ENCODE measurements around the gene MCIDAS. TPM values are rescaled to one million over a fixed set of nuclear protein-coding genes. Genes with fewer than 3 reads are reported as not detected.

MCIDAS gene
- total RNA-seq, 1 experiment from 2014 or later, result 0.39 TPM

DNA sequence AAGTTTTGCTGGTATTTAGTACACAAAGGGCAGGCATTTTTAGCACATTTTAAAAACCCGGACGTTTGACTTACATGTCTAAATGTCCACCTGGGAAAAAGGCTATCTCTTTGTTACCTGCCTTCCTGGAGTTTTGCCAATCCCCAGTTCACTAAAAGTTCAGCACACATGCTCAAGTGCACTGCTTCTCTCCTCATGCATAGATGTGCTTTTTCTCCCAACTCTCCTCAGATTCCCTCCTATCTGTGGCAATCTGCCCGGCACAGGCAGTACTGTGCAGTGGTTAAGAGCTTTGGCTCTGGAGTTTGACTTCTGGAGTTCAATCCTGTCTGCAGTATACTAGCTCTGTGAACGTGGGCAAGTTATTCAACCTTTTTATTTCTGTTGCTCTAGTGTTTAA is 14.6 kb upstream of the MCIDAS start:
- no peak overlapping the region for H2BK15ac ChIP-seq (ENCODE audit: low read depth, low read length)
- no peak overlapping the region for H2BK20ac ChIP-seq (ENCODE audit: low read depth, low read length, poor library complexity, severe bottlenecking)
- Mint-ChIP-seq H3K27ac (no peak overlapping the region), H3K4me3 (no peak overlapping the region), H3K4me1 (peaks cover 0 to 3% of the 10 kb centered on the region in 2 experiments; a peak in 1 of 4 replicates), H3K27me3 (ENCODE audit: low read depth) (peaks cover 60% of the 10 kb centered on the region), H3K36me3 (ENCODE audit: insufficient read depth in 1 of 3, low read depth in 3 of 3) (no peaks in the 10 kb centered on the region), H3K9me3 (peaks cover 0 to 3% of the 10 kb centered on the region in 2 experiments; a peak in 1 of 5 replicates)
- no peak overlapping the region for H3K23ac ChIP-seq (ENCODE audit: insufficient read length, low read depth, low read length)
- H3K4me2 ChIP-seq (ENCODE audit: insufficient read depth, insufficient read length, low read length), result no peak overlapping the region
- H3K23me2 ChIP-seq (ENCODE audit: insufficient read length, low read depth, low read length, poor library complexity, severe bottlenecking), result no peaks in the 10 kb centered on the region
- no peak overlapping the region for H4K5ac ChIP-seq (ENCODE audit: insufficient read length, low read depth, low read length)
- H2BK120ac ChIP-seq (ENCODE audit: low read depth, low read length, poor library complexity, severe bottlenecking), result no peak overlapping the region
- no peak overlapping the region for H4K91ac ChIP-seq (ENCODE audit: insufficient read length, low read depth, low read length)
- no peak overlapping the region for H3K56ac ChIP-seq (ENCODE audit: insufficient read length, low read depth, low read length)
- H3K79me2 ChIP-seq (ENCODE audit: insufficient read depth, low read length), result no peaks in the 10 kb centered on the region
- no peak overlapping the region for H3K18ac ChIP-seq (ENCODE audit: insufficient read length, low read depth, low read length)
- no peak overlapping the region for H3K4ac ChIP-seq (ENCODE audit: low read depth, low read length)
- H3T11ph ChIP-seq (ENCODE audit: low read length), result no peak overlapping the region
- no peaks in the 10 kb centered on the region for H4K20me1 ChIP-seq (ENCODE audit: control insufficient read depth, insufficient read depth, insufficient read length)
- no peak overlapping the region for H4K8ac ChIP-seq (replicated peaks; ENCODE audit: insufficient read length, low read depth, low read length)
- H3K14ac ChIP-seq (ENCODE audit: insufficient read depth, low read length), result no peak overlapping the region
- TF ChIP-seq, protein P1, sequence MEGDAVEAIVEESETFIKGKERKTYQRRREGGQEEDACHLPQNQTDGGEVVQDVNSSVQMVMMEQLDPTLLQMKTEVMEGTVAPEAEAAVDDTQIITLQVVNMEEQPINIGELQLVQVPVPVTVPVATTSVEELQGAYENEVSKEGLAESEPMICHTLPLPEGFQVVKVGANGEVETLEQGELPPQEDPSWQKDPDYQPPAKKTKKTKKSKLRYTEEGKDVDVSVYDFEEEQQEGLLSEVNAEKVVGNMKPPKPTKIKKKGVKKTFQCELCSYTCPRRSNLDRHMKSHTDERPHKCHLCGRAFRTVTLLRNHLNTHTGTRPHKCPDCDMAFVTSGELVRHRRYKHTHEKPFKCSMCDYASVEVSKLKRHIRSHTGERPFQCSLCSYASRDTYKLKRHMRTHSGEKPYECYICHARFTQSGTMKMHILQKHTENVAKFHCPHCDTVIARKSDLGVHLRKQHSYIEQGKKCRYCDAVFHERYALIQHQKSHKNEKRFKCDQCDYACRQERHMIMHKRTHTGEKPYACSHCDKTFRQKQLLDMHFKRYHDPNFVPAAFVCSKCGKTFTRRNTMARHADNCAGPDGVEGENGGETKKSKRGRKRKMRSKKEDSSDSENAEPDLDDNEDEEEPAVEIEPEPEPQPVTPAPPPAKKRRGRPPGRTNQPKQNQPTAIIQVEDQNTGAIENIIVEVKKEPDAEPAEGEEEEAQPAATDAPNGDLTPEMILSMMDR (conservative IDR thresholded peaks at IDR 0.05), result no peak
- no peaks in the 10 kb centered on the region for H3K79me1 ChIP-seq (ENCODE audit: insufficient read depth, low read depth, low read length, poor library complexity, severe bottlenecking)
- H2AK5ac ChIP-seq (ENCODE audit: insufficient read length, low read length), result no peak overlapping the region
- no peak overlapping the region for H2BK5ac ChIP-seq (ENCODE audit: insufficient read length, low read length)
- no peaks in the 10 kb centered on the region for H3K4me1 ChIP-seq (ENCODE audit: insufficient read depth, low read length)
- no peak overlapping the region for H2BK12ac ChIP-seq (ENCODE audit: insufficient read length, low read depth, low read length)
- no CpG with 5 or more reads among the region's 4 CpGs for WGBS (ENCODE audit: extremely low coverage, insufficient read length, low lambda C conversion rate)
- no peak for DNase-seq
- H3K9ac ChIP-seq (ENCODE audit: extremely low read depth, insufficient read length, low read length), result no peak overlapping the region
- H3K27me3 ChIP-seq (ENCODE audit: insufficient read depth, low read length), result peaks cover 1% of the 10 kb centered on the region; the same call in 1 of the 2 replicates
- no peak overlapping the region for H3K27ac ChIP-seq (ENCODE audit: insufficient read length, low read depth, low read length)
- H3K9me3 ChIP-seq (ENCODE audit: control insufficient read depth, low read depth, low read length), result no peaks in the 10 kb centered on the region
- H2AFZ ChIP-seq (ENCODE audit: low read length), result no peak overlapping the region
